ENCODE data around the gene RUSF1.
"Not testable (repeated sequence)": the region's sequence is repeated elsewhere in the genome, so short reads cannot be mapped to it uniquely, and the experiment has no call there.

RUSF1 gene

GRCh38 chr16:31487071-31487719, 21.0 kb downstream of the RUSF1 start:
- DNase-seq (ENCODE audit: low spot score): no peak

GRCh38 chr16:31486045-31486444, 22.1 kb downstream of the RUSF1 start:
- no peak for DNase-seq (ENCODE audit: low spot score)

- no peak for DNase-seq (ENCODE audit: low spot score)
Observed at GRCh38 chr16:31485571-31485970, 22.6 kb downstream of the RUSF1 start.

GRCh38 chr16:31484491-31485171, 23.6 kb downstream of the RUSF1 start:
- no peak for DNase-seq (ENCODE audit: low spot score)

DNA sequence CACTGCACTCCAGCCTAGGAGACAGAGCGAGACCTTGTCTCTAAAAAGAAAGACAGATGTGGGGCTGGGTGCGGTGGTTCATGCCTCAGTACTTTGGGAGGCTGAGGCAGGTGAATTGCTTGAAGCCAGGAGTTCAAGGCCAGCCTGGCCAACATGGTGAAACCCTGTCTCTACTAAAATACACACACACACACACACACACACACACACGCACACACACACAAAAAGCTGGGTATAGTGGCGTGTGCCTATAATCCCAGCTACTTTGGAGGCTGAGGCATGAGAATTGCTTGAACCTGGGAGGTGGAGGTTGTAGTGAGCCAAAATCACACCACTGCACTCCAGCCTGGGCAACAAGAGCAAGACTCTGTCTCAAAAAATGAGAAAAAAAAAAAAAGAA, 24.1 kb downstream of the RUSF1 start:
- DNase-seq (ENCODE audit: low spot score): not testable (repeated sequence)

GRCh38 chr16:31483081-31483480, 25.1 kb downstream of the RUSF1 start, which contains the start of gene SLC5A2:
TSS of gene SLC5A2 (plus strand) at chr16:31483123. CDS start at chr16:31483137, 14 bp downstream.
- no peak for DNase-seq (ENCODE audit: low spot score)

DNA sequence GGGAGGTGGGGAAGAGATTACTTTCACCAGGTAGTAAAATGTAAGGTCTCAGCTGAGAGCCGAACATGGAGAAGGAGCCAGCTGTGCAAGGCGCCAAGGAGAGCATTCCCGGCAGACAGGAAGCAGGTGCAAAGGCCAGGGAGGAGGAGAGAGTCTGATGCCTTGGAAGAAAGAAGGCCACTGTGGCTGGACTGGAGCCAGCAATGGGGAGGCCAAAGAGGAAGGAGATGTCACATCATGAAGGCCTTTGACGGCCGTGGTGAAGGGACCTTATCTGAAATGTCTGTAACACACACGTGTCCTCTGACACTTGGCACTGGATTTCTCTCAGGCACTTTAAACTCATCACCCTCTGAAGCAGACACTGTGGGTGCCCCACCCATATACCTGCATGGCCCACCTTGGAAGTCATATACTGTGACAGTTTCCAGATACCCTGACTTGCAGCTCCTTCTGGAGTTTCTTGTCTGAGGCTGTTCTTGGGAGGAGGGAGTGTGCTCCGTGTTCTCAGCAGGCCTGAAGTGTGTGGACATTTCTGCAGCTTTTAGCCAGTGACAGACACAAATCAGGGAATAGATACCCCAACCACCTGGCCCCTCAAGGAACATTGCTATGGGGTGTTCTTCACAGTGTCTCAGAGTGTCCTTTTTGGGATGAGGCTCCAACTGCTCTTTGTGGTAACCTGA, 27.2 kb downstream of the RUSF1 start:
- DNase-seq (ENCODE audit: low spot score): no peak

- DNase-seq (ENCODE audit: low spot score): no peak
Observed at GRCh38 chr16:31479751-31480150, 28.4 kb downstream of the RUSF1 start.

GRCh38 chr16:31478956-31479355, 29.2 kb downstream of the RUSF1 start:
- DNase-seq (ENCODE audit: low spot score): no peak

DNA sequence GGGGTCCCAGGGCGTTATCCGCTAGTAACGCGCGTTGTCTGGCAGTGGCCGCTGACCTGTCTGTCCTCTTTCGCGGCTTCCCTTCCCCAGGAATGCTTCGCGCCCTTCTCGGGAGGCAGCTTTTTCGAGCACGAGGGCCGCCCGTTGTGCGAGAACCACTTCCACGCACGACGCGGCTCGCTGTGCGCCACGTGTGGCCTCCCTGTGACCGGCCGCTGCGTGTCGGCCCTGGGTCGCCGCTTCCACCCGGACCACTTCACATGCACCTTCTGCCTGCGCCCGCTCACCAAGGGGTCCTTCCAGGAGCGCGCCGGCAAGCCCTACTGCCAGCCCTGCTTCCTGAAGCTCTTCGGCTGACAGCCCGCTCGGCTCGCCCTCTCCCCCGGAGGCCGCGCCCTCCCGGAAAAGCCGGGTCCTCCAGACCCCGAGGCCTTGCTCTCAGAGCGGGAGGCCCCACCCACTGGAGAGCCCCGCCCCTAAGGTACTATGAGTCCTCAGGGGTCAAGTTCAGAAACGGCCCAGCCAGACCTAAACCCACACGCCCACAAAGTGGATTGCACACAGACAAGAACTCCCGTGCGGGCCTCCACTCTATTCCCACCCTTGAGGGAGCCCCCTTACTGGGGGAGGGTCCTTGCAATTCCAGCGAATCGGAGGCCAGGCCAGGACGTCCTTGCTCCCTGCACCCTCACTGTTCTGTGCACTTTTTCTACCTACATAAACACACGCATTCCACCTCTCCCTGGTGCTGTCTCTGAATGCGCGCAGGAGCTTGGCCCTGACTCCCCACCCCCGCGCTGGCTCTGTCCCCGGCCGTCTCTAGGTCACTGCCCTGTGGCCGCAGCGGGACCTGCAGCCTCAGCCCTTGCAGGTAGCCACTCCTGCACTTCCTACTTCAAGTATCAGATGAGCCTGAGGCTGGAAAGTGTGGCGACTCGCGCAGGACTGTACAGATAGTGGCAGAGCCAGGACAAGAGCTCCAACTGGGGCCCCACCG, 30.7 kb downstream of the RUSF1 start:
- no peak for DNase-seq (ENCODE audit: low spot score)

DNA sequence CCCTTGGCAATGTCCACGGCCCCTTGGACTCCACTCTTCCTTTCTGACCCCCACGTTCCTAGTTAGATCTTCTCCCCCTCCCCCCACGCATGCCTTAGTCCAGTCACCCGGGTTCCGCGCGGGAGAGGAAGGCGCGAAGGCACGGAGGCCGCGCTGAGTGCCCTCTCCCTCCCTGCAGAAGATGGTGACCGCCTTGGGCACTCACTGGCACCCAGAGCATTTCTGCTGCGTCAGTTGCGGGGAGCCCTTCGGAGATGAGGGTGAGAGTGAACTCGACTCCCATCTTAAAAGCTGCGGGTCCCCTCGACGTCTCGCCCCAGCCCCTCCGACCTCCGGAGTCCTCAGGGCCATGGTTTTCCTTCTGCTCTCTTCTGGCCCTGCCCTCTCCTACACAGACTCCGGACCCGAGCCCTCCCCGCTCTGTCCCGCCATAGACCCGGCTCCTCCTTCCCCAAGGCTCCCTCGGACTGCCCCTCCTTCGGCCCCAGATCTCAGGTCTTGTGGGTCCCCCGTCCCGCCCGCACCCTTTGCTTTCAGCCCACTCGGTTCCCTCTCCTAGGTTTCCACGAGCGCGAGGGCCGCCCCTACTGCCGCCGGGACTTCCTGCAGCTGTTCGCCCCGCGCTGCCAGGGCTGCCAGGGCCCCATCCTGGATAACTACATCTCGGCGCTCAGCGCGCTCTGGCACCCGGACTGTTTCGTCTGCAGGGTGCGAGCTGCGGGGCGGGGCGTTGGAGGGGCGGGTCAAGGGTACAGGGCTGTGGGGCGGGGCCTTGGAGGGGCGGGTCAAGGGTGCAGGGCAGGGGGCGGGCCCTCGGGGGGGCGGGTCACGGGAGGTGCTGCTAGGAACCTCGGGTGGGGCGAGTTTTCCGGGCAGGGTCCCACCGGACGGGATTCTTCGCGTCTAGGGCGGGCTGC, 31.6 kb downstream of the RUSF1 start:
- DNase-seq (ENCODE audit: low spot score): no peak

GRCh38 chr16:31475946-31476302, 32.3 kb downstream of the RUSF1 start:
- no peak for DNase-seq (ENCODE audit: low spot score)

- DNase-seq (ENCODE audit: low spot score): no peak
Observed at GRCh38 chr16:31474773-31475738, 33.1 kb downstream of the RUSF1 start.

DNA sequence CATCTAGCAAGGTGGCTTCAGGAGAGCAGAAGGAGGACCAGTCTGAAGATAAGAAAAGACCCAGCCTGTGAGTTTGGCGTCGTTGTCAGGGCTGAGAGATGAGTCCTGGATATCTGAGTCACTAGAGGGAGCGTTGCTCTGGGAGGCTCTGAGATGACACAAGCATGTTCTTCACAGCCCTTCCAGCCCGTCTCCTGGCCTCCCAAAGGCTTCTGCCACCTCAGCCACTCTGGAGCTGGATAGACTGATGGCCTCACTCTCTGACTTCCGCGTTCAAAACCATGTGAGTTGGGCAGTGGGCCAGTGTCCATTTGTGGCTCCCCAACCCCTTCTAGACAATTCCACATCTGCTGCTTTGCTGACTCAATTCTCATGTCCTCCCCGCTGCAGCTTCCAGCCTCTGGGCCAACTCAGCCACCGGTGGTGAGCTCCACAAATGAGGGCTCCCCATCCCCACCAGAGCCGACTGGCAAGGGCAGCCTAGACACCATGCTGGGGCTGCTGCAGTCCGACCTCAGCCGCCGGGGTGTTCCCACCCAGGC, 33.9 kb downstream of the RUSF1 start:
- DNase-seq (ENCODE audit: low spot score): no peak

DNA sequence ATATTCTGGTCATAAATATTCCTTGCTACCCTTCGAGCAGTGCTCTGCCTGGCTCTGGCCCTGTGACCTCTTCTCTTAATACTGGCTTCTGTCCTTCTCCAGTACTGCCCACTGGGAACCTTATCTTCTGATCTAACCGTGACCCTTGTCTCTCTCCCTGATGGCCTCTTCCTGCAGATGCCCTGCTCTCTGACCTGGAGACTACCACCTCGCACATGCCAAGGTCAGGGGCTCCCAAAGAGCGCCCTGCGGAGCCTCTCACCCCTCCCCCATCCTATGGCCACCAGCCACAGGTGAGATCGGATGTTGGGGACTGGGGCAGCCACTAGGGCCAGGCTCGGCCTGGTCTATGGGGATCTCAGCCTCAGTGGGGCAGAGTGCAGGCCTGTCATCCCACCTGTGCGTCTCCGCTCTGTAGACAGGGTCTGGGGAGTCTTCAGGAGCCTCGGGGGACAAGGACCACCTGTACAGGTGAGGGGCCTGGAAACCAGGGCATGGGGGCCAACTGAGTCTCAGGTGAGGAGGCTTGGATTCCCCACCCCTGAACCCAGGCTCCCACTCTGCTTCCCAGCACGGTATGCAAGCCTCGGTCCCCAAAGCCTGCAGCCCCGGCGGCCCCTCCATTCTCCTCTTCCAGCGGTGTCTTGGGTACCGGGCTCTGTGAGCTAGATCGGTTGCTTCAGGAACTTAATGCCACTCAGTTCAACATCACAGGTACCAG, 34.8 kb downstream of the RUSF1 start:
- no peak for DNase-seq (ENCODE audit: low spot score)

GRCh38 chr16:31472709-31473203, 35.4 kb downstream of the RUSF1 start:
- peak; percentile 85 for DNase-seq (ENCODE audit: low spot score)

DNA sequence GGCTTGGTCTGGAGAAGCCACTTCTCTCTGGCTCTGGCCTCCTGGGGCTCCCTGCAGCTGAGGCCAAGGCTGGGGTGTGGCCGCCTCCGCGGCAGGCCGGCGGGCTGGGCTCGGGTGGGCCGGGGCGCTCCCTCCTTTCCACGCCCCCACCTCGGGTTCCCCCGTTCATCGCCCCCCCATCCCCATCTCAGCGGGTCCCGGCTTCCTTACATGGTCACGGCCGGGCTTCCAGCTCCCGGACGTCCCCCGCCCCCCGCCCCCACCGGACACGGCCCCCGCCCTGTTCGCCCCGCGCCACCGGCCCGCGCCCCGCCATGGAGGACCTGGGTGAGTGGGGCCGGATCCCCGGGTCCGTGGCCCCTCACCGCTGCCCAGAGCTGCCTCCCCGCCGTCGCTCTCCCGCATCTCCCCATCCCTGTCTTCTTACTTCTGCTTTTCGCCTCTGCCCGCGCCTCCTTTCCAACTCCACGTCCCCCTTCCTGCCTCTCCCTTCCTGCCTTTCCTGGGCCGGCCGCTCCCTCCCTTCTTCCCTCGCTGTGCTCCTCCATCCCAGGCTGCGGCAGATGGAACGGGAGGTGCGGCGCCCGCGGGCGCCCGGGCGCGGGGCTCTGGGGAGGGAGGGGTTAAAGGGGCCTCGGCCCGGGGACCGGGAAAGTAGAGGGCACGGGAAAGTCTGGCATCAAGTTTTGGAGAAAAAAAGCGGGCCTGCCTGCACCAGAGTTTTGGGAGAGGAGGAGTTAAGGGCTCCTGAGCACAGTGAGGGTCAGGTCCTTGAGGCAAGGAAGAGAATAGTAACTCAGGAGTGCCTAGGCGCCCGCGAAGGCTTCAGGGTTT, 36.1 kb downstream of the RUSF1 start, which contains the start of gene TGFB1I1:
TGFB1I1 (plus strand) TSS at position 278 of the 834 bp plus-strand sequence; CDS start at position 315, 37 bp downstream.
- DNase-seq (ENCODE audit: low spot score): no peak

Measured in cerebellar cortex (tissue), 1 donor.